ENCODE data around the gene ADARB1. TPM values are rescaled to one million over a fixed set of nuclear protein-coding genes. Genes with fewer than 3 reads are reported as not detected.

Gene ADARB1
- total RNA-seq, 2 experiments from 2014 or later, result 6.6 to 20.5 TPM

- Histone ChIP-seq H3K4me1 (ENCODE audit: insufficient read depth, low read length, poor library complexity, severe bottlenecking) (no peaks in the 10 kb centered on the region), H3K36me3 (ENCODE audit: insufficient read depth, low read length) (no peaks in the 10 kb centered on the region), H4K20me1 (ENCODE audit: insufficient read depth, low read length) (no peaks in the 10 kb centered on the region), H3K9me2 (ENCODE audit: insufficient read depth, low read length) (no peaks in the 10 kb centered on the region), H2AFZ (ENCODE audit: low read length) (no peak overlapping the region), H3K4me3 (ENCODE audit: low read depth, low read length, poor library complexity, severe bottlenecking) (no peak overlapping the region), H3K79me2 (ENCODE audit: insufficient read depth, low read depth, low read length) (no peaks in the 10 kb centered on the region), H3K27ac (ENCODE audit: low read depth, low read length, poor library complexity, severe bottlenecking) (no peak overlapping the region), H3K9me3 (ENCODE audit: low read length) (no peaks in the 10 kb centered on the region), H3K4me2 (ENCODE audit: low read length) (no peak overlapping the region)
- DNase-seq (ENCODE audit: low spot score), result no peak
- ChIA-PET POLR2A (interaction anchor here (0.7 kb wide), 1 partner anchor 189 kb away, joined by 3 read pairs; no protein-coding TSS in a partner anchor), CTCF (ENCODE audit: unreplicated experiment) (no interaction called here)
- intact Hi-C loops (cut with micrococcal nuclease; ENCODE audit: unreplicated experiment), result no loop called here
- TF ChIP-seq EZH2phosphoT487 (IDR thresholded peaks at IDR 0.05; ENCODE audit: borderline replicate concordance, low read depth, low read length), result no peak
- no peak for TF ChIP-seq CTCF (conservative IDR thresholded peaks at IDR 0.05; ENCODE audit: low read length)
- no TSS peak for BruUV-seq (replicated peaks)
Observed at GRCh38 chr21:45081636-45082035, 7.3 kb downstream of the ADARB1 start.

- Histone ChIP-seq H4K20me1 (ENCODE audit: insufficient read depth, low read length) (no peaks in the 10 kb centered on the region; the same call in 1 of the 2 replicates), H3K36me3 (ENCODE audit: insufficient read depth, low read length) (no peaks in the 10 kb centered on the region), H3K9me3 (ENCODE audit: low read length) (no peaks in the 10 kb centered on the region), H3K4me1 (ENCODE audit: insufficient read depth, low read length, poor library complexity, severe bottlenecking) (no peaks in the 10 kb centered on the region), H3K9me2 (ENCODE audit: insufficient read depth, low read length) (no peaks in the 10 kb centered on the region), H3K27ac (ENCODE audit: low read depth, low read length, poor library complexity, severe bottlenecking) (no peak overlapping the region), H2AFZ (ENCODE audit: low read length) (no peak overlapping the region), H3K79me2 (ENCODE audit: insufficient read depth, low read depth, low read length) (no peaks in the 10 kb centered on the region), H3K4me2 (ENCODE audit: low read length) (no peak overlapping the region), H3K4me3 (ENCODE audit: low read depth, low read length, poor library complexity, severe bottlenecking) (no peak overlapping the region)
- no peak for TF ChIP-seq EZH2phosphoT487 (IDR thresholded peaks at IDR 0.05; ENCODE audit: borderline replicate concordance, low read depth, low read length)
- no peak for TF ChIP-seq CTCF (conservative IDR thresholded peaks at IDR 0.05; ENCODE audit: low read length)
- intact Hi-C loops (cut with micrococcal nuclease; ENCODE audit: unreplicated experiment), result no loop called here
- CTCF ChIA-PET (ENCODE audit: unreplicated experiment), result no interaction called here
- DNase-seq (ENCODE audit: low spot score), result no peak
- no TSS peak for BruUV-seq (replicated peaks)
- POLR2A ChIA-PET, result no interaction called here
Observed at GRCh38 chr21:45082736-45083135, 8.4 kb downstream of the ADARB1 start.

- POLR2A ChIA-PET, result no interaction called here
- intact Hi-C loops (cut with micrococcal nuclease; ENCODE audit: unreplicated experiment), result no loop called here
- Histone ChIP-seq H3K9me3 (ENCODE audit: low read length) (no peaks in the 10 kb centered on the region), H3K4me3 (ENCODE audit: low read depth, low read length, poor library complexity, severe bottlenecking) (no peak overlapping the region), H3K27ac (ENCODE audit: low read depth, low read length, poor library complexity, severe bottlenecking) (no peak overlapping the region), H3K4me1 (ENCODE audit: insufficient read depth, low read length, poor library complexity, severe bottlenecking) (no peaks in the 10 kb centered on the region), H3K9me2 (ENCODE audit: insufficient read depth, low read length) (no peaks in the 10 kb centered on the region), H3K36me3 (ENCODE audit: insufficient read depth, low read length) (no peaks in the 10 kb centered on the region), H3K79me2 (ENCODE audit: insufficient read depth, low read depth, low read length) (no peaks in the 10 kb centered on the region), H2AFZ (ENCODE audit: low read length) (no peak overlapping the region), H3K4me2 (ENCODE audit: low read length) (no peak overlapping the region), H4K20me1 (ENCODE audit: insufficient read depth, low read length) (no peaks in the 10 kb centered on the region; the same call in 1 of the 2 replicates)
- CTCF ChIA-PET (ENCODE audit: unreplicated experiment), result no interaction called here
- no TSS peak for BruUV-seq (replicated peaks)
- no peak for DNase-seq (ENCODE audit: low spot score)
- TF ChIP-seq EZH2phosphoT487 (IDR thresholded peaks at IDR 0.05; ENCODE audit: borderline replicate concordance, low read depth, low read length) (no peak), CTCF (conservative IDR thresholded peaks at IDR 0.05; ENCODE audit: low read length) (no peak)
Observed at GRCh38 chr21:45084121-45084520, 9.7 kb downstream of the ADARB1 start.

All from OCI-LY7 (cell line).